Measurements from ENCODE around the gene MIEN1. TPM values are rescaled to one million over a fixed set of nuclear protein-coding genes. Genes with fewer than 3 reads are reported as not detected.

The MIEN1 gene
- total RNA-seq, 1 donor from 2014 or later: 33.3 TPM

DNA sequence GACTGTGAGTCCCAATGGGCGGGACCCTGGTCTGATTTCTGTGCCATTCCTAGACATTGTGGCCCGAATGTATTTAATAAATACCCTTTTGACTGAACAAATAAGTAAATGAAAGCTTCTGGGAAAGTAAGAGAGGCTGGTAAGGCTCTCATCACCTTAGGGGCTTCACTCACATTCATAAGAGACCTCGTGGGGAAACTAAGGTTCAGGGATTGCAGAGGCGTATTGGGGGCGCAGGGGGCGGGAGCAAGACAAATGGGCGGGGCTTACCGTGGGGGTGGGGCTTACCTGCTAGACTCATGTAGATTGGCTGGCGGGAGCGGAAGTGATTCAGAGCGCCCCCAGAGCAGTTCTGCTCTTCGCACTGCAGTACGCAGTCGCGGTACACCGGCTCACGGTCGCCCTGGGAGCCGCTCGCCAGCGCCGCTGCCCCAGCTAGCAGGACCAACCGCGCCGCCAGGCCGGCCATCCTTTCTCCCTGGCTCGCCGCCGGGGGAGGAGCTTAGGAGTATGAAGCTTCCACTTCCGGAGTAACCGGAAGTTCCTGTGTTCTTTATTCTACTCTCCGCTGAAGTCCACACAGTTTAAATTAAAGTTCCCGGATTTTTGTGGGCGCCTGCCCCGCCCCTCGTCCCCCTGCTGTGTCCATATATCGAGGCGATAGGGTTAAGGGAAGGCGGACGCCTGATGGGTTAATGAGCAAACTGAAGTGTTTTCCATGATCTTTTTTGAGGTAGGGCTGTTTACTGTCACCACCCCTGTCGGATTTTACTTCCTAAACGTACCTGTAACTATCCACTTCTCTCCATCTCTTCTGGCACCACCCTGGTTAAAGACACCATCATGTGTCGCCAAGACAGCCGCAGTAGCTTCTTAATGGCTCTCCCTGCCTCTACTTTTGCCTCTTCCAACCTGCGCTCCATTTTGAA lies 42.5 kb downstream of the MIEN1 start, which contains the start of gene PGAP3:
Gene PGAP3, minus strand, starts transcription at position 512 of the 929 bp plus-strand sequence. Its CDS starts 43 bp downstream, at position 469.
- Mint-ChIP-seq H3K27me3 (ENCODE audit: insufficient read depth) (no peaks in the 10 kb centered on the region), H3K4me1 (ENCODE audit: low read depth) (peaks cover 22% of the 10 kb centered on the region), H3K27ac (peak within 1 kb of the TSS; percentile 69), H3K9me3 (no peaks in the 10 kb centered on the region), H3K36me3 (ENCODE audit: low read depth) (peaks cover 14% of the 10 kb centered on the region), H3K4me3 (peak within 1 kb of the TSS; percentile 94)
- intact Hi-C loops (cut with micrococcal nuclease): loop anchor here (1.0 to 5.0 kb wide), 7 partner anchors 9 to 293 kb away; partner anchors contain the start of genes CDK12, IKZF3, MIEN1 and PSMD3
- DNase-seq (ENCODE audit: low spot score): peak; percentile 73

DNA sequence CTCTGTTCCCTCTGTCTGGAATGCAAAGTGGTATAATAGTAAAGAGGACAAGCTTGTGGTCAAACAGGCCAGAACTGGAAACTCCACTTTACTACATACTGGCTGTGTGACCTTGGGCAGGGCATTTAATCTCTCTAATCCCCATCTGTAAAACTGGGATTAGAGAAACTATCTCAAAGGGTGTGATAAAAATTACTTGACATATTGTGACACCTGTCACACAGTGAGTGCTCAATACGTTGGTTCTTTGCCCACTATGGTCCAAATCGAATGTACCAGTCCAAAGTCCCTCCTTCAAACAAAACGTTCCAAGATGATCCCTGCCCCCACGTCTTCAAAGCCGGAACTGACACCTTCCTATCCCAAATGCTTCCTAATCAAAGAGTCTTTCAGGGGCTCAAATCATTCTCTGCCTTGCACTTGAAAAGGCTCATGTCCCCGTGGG lies 43.2 kb downstream of the MIEN1 start:
- intact Hi-C loops (cut with micrococcal nuclease): loop anchor here (1.0 to 5.0 kb wide), 2 partner anchors 50 to 175 kb away; partner anchors contain the start of genes IKZF3 and STARD3
- Mint-ChIP-seq H3K36me3 (ENCODE audit: low read depth) (peaks cover 14% of the 10 kb centered on the region), H3K27ac (no peak overlapping the region), H3K4me3 (peak overlapping the region; percentile 94), H3K9me3 (no peaks in the 10 kb centered on the region), H3K27me3 (ENCODE audit: insufficient read depth) (no peaks in the 10 kb centered on the region), H3K4me1 (ENCODE audit: low read depth) (peaks cover 22% of the 10 kb centered on the region)
- no peak for DNase-seq (ENCODE audit: low spot score)

DNA sequence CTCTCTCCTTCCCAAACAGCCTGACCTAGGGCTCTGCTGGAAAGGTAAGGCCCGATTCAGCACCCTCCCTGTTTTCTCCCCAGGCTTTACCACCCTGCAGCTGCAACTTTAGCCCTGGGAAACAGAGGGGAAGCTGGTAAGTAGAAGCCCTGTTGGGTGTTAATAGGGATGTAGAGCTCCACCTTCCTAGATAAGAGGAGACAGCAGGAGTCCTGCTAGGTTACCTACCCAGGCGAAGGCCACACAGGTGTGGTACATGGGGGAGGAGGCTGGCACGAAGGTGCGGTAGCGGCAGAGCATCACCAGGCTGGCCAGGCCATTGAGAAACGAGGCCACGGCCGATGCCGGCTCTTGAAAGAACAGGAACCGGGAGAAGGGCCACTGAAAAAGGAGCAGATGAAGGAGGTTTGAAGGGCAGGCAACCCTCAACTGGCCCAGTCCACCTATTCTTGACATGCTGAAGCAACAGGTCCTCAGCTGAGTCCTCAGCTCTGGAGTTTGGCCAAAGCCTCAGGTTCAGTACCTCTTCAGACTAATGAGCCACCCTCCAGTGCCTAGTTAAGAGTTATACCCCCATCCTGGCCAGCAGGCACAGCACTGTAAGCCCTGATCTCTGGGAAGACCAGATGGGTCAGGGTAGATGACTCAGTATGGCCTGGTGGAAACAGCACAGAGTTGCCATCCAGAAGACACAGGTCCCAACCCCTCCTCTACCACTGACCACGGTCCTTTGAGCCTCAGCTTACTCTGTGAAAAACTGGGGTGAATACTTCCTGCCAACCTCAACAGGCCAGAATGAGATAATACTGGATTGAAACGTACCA lies 45.8 kb downstream of the MIEN1 start:
- Mint-ChIP-seq H3K9me3 (no peaks in the 10 kb centered on the region), H3K4me3 (no peak overlapping the region)
- intact Hi-C loops (cut with micrococcal nuclease): loop anchor here (5.0 kb wide), 1 partner anchor 178 kb away; the partner anchor contains the start of gene IKZF3

DNA sequence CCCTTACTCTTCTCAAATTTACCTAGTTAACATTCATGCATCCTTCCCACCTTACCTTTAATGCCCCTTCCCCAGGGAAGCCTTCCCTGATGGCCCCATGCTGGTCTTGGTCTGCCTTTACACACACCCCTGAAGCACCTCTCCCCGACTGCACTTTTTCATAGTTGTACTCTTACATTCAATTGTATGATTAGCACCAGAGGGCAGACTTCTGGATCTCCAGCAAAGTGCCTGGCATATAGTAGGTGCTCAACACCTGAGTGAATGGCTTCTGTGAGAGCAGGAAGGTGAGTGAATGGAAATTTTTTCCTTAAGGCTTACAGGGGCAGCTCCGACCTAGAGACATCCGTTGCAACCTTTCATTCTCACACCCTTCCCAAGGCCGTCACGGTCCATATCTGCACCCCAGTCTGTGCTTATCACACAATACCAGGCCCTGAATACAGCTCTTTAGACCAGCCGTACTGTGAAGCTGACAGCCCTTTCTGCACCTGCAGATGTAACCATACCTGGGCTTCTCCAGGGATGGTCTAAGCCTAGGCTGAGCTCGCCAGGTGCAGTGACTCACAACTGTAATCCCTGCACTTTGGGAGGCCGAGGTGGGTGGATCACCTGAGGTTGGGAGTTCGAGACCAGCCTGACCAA lies 46.9 kb downstream of the MIEN1 start:
- DNase-seq (ENCODE audit: low spot score): no peak

More for the DNA sequence above, 45.8 kb downstream of the MIEN1 start:
- H3K27ac Mint-ChIP-seq: no peak overlapping the region
- H3K4me1 Mint-ChIP-seq (ENCODE audit: low read depth): peaks cover 36% of the 10 kb centered on the region
- H3K36me3 Mint-ChIP-seq (ENCODE audit: low read depth): peaks cover 25% of the 10 kb centered on the region
- DNase-seq (ENCODE audit: low spot score): no peak
- H3K27me3 Mint-ChIP-seq (ENCODE audit: insufficient read depth): no peaks in the 10 kb centered on the region

DNA sequence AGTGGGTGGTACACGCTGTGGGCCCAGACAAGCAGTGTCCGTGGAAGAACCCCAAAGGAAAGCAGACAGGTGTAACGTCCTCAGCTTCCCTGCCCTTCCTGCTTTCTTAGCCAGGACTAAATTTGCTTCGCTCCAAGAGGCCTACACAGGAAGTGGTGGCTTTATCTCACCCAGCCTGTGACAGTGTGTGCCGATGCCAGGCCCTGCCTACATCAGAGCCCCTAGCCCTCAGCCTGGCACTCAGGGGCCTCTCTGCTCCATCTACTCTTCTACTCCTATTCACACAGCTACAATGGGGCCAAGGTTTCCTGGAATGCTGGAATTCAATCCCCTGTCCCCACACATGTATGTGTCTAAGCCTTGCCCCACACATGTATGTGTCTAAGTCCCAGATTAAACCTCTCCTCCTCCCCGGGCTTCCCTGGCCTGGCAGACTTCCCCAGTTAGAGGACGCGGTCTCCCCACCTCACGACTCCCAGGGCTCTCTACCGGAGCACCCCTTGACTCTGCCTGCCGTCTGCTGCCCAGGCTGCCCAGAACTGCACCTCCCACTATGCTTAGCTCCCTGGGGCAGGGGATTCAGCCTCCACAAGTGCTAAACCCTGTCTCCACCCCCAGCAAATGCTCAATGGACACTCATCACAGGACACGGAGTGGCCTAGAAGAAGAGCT lies 50.7 kb downstream of the MIEN1 start:
- Mint-ChIP-seq H3K36me3 (ENCODE audit: low read depth) (peaks cover 17% of the 10 kb centered on the region), H3K27me3 (ENCODE audit: insufficient read depth) (no peaks in the 10 kb centered on the region), H3K9me3 (no peaks in the 10 kb centered on the region), H3K4me3 (no peak overlapping the region), H3K27ac (peak overlapping the region; percentile 85), H3K4me1 (ENCODE audit: low read depth) (peaks cover 52% of the 10 kb centered on the region)
- intact Hi-C loops (cut with micrococcal nuclease): loop anchor here (1.0 kb wide), 1 partner anchor 9 kb away; the partner anchor contains the start of gene PGAP3
- DNase-seq (ENCODE audit: low spot score): peak; percentile 22

More for the DNA sequence above, 46.9 kb downstream of the MIEN1 start:
- intact Hi-C loops (cut with micrococcal nuclease): no loop called here
- Mint-ChIP-seq H3K36me3 (ENCODE audit: low read depth) (peaks cover 24% of the 10 kb centered on the region), H3K27ac (no peak overlapping the region), H3K4me3 (no peak overlapping the region), H3K9me3 (no peaks in the 10 kb centered on the region), H3K27me3 (ENCODE audit: insufficient read depth) (no peaks in the 10 kb centered on the region), H3K4me1 (ENCODE audit: low read depth) (peaks cover 39% of the 10 kb centered on the region)

Other genes with a start within 250 kb of the MIEN1 start
- gene NEUROD2, start 122.6 kb downstream of the MIEN1 start, total RNA-seq: not detected in 2 replicates
- not detected in 2 replicates for gene PPP1R1B, start 103.6 kb downstream of the MIEN1 start, total RNA-seq
- gene STARD3, start 93.4 kb downstream of the MIEN1 start, total RNA-seq: 54.7 and 65.3 TPM in 2 replicates
- 0.96 and 1.4 TPM in 2 replicates for gene TCAP, start 65.2 kb downstream of the MIEN1 start, total RNA-seq
- gene PNMT, start 62.1 kb downstream of the MIEN1 start, total RNA-seq: not detected in 2 replicates
- 14.4 and 16.9 TPM in 2 replicates for gene PGAP3, start 42.5 kb downstream of the MIEN1 start, total RNA-seq
- gene ERBB2, start 30.5 kb downstream of the MIEN1 start, total RNA-seq: 2.5 and 3.0 TPM in 2 replicates
- 0.64 and 0.73 TPM in 2 replicates for gene GRB7, start 7.4 kb upstream of the MIEN1 start, total RNA-seq
- gene IKZF3, start 133.8 kb upstream of the MIEN1 start, total RNA-seq: 22.8 and 25.1 TPM in 2 replicates
- 0.37 TPM in 1 of 2 replicates, not detected in the other for gene ZPBP2, start 137.7 kb upstream of the MIEN1 start, total RNA-seq
- 23.8 and 27.4 TPM in 2 replicates for gene GSDMB, start 188.1 kb upstream of the MIEN1 start, total RNA-seq
- 70.8 and 77.4 TPM in 2 replicates for gene ORMDL3, start 197.1 kb upstream of the MIEN1 start, total RNA-seq
- not detected in 2 replicates for gene LRRC3C, start 197.2 kb upstream of the MIEN1 start, total RNA-seq
- gene GSDMA, start 232.5 kb upstream of the MIEN1 start, total RNA-seq: 0.42 and 0.73 TPM in 2 replicates